ENCODE measurements around the gene CCL11. TPM values are rescaled to one million over a fixed set of nuclear protein-coding genes. Genes with fewer than 3 reads are reported as not detected.
A peak's percentile ranks its signal among the peaks of the same experiment; 100 is the strongest.

The CCL11 gene
- total RNA-seq, 2 donors from 2014 or later: not detected

DNA sequence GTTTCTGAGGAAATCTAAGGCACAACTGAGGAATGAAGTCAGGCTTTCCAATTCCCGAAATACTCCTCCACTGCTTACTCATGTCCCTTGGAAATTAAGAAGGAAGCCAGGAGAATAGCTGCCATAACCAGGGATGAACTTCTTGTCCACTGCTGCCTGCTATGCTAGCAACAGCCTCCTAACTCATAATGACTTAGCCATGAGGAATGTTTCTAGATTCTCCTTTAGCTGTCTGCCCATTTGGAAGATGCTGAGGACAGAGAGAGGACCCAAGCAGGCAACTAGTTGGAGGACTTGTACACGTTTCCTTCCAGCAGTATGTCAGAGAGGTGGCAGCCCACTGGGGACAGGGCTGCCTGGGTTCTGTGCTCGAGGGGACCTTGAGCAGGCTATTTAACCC, 31.4 kb upstream of the CCL11 start:
- DNase-seq (ENCODE audit: low spot score in 2 of 2) (no peak), ATAC-seq (no peak)
- Mint-ChIP-seq H3K36me3 (no peaks in the 10 kb centered on the region), H3K27ac (no peak overlapping the region), H3K9me3 (peaks cover 0 to 3% of the 10 kb centered on the region in 2 donors)

DNA sequence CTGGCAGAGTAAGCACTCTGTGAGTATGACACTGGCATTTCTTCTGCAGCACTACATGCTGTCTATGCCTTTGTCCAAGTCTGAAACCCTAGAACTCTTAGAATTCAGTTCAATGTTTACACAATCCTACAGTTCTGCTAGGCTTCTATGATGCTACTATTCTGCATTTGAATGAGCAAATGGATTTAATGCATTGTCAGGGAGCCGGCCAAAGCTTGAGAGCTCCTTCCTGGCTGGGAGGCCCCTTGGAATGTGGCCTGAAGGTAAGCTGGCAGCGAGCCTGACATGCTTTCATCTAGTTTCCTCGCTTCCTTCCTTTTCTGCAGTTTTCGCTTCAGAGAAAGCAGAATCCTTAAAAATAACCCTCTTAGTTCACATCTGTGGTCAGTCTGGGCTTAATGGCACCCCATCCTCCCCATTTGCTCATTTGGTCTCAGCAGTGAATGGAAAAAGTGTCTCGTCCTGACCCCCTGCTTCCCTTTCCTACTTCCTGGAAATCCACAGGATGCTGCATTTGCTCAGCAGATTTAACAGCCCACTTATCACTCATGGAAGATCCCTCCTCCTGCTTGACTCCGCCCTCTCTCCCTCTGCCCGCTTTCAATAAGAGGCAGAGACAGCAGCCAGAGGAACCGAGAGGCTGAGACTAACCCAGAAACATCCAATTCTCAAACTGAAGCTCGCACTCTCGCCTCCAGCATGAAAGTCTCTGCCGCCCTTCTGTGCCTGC, 30.7 kb upstream of the CCL11 start, which contains the start of gene CCL2:
Gene CCL2, plus strand, starts transcription at position 635 of the 730 bp plus-strand sequence. Its CDS starts 65 bp downstream, at position 700.
- ATAC-seq (no peak), DNase-seq (ENCODE audit: low spot score in 2 of 2) (no peak)
- H3K9me3 Mint-ChIP-seq: peaks cover 0 to 3% of the 10 kb centered on the region in 2 donors
- no peaks in the 10 kb centered on the region for H3K36me3 Mint-ChIP-seq
- no peak within 1 kb of the TSS for H3K27ac Mint-ChIP-seq

DNA sequence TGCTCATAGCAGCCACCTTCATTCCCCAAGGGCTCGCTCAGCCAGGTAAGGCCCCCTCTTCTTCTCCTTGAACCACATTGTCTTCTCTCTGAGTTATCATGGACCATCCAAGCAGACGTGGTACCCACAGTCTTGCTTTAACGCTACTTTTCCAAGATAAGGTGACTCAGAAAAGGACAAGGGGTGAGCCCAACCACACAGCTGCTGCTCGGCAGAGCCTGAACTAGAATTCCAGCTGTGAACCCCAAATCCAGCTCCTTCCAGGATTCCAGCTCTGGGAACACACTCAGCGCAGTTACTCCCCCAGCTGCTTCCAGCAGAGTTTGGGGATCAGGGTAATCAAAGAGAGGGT, 30.2 kb upstream of the CCL11 start:
- ATAC-seq (no peak), DNase-seq (ENCODE audit: low spot score in 2 of 2) (no peak)
- Mint-ChIP-seq H3K36me3 (no peaks in the 10 kb centered on the region), H3K9me3 (peaks cover 0 to 3% of the 10 kb centered on the region in 2 donors), H3K27ac (no peak overlapping the region)

DNA sequence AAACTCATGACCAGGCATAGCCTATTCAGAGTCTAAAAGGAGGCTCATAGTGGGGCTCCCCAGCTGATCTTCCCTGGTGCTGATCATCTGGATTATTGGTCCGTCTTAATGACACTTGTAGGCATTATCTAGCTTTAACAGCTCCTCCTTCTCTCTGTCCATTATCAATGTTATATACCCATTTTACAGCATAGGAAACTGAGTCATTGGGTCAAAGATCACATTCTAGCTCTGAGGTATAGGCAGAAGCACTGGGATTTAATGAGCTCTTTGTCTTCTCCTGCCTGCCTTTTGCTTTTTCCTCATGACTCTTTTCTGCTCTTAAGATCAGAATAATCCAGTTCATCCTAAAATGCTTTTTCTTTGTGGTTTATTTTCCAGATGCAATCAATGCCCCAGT, 29.7 kb upstream of the CCL11 start:
- H3K9me3 Mint-ChIP-seq: peaks cover 0 to 3% of the 10 kb centered on the region in 2 donors
- DNase-seq (ENCODE audit: low spot score in 2 of 2): no peak
- no peak for ATAC-seq
- H3K27ac Mint-ChIP-seq: no peak overlapping the region
- H3K36me3 Mint-ChIP-seq: no peaks in the 10 kb centered on the region

DNA sequence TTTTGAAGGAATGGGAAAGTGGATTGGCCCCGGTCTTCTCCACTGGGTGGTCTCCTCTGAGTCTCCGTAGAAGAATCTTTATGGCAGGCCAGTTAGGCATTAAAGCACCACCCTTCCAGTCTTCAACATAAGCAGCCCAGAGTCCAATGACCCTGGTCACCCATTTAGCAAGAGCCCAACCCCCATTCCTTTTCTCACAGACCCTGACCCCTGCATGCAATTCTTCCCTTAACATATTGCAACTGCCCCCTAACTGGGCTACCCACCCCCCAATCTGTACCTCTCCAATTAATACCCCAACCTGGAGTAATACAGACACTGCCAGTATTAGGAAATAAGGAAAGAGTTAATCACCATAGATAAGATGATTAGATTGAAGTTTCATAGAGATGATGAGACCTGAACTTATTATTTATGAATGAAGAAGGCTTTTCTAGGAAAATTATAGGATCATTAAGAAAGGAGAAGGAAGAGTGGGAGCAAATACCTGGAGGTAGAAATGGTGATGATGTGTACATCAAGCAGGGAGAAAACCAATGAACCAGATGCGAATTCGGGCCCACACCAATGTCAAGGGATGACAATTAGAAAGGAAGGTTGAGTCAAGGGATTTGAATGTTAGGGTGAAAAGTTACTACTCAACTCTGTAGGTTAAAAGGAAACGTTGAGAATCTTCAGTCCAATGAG, 28.1 kb upstream of the CCL11 start:
- ATAC-seq (no peak), DNase-seq (ENCODE audit: low spot score in 2 of 2) (no peak)
- Mint-ChIP-seq H3K9me3 (peaks cover 0 to 3% of the 10 kb centered on the region in 2 donors), H3K27ac (no peak overlapping the region), H3K36me3 (no peaks in the 10 kb centered on the region)

DNA sequence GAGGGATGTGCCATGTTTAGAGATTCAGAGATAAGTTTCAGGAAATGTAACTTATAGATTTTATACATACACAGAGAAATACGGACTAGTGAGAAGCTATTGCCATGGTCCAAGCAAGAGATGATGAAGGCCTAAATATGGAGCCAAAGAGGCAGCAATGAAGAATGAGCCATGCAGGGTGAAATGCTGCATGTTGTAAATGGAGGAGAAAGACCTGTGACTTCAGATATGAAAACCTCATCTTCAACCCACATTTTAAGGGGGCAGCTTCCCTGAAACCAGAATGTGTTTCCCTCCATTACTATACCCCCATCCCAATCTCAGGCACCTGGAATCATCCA, 27.6 kb upstream of the CCL11 start:
- Mint-ChIP-seq H3K9me3 (peaks cover 0 to 3% of the 10 kb centered on the region in 2 donors), H3K27ac (no peak overlapping the region), H3K36me3 (no peaks in the 10 kb centered on the region)
- DNase-seq (ENCODE audit: low spot score in 2 of 2): no peak
- no peak for ATAC-seq

DNA sequence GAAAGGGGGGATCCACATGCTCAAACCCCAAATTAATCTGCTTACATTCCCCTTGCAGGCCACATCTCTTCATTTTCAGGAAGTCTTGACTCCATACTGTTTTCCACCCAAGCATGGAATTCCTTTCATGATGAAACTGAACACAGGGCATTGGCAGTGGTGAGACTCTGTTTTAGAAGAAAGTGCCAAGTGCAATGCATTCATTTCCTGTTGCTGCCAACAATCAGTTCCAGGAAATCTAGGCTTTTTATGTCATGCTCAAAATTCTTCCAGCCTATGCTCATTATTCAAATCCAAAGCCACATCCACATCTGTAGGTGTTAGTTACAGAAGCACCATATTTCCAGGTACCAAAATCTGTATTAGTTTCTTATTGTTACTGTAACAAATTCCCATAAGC, 26.4 kb upstream of the CCL11 start:
- Mint-ChIP-seq H3K36me3 (no peaks in the 10 kb centered on the region), H3K9me3 (peaks cover 0 to 3% of the 10 kb centered on the region in 2 donors), H3K27ac (no peak overlapping the region)
- no peak for DNase-seq (ENCODE audit: low spot score in 2 of 2)
- ATAC-seq: no peak

DNA sequence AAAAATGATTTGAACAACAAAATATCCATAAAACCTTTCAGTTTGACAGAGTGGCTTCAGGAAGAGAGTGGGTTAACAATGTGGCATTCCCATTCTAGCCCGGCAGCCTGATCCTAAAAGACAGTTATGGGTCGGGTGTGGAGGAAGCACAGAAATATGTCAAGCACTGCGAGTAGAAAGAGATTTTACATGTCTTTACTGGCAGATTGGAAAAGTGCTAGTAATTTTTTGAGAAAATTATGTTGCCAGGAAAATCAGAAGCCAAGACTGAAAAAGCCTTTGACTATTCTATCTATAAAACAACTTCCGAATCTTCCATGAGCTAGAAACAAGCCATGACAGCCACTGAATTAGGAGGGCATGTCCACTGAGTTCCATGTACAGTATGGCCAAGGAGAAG, 24.7 kb upstream of the CCL11 start:
- peaks cover 0 to 3% of the 10 kb centered on the region in 2 donors for H3K9me3 Mint-ChIP-seq
- H3K27ac Mint-ChIP-seq: no peak overlapping the region
- DNase-seq (ENCODE audit: low spot score in 2 of 2) (no peak), ATAC-seq (no peak)
- H3K36me3 Mint-ChIP-seq: no peaks in the 10 kb centered on the region

DNA sequence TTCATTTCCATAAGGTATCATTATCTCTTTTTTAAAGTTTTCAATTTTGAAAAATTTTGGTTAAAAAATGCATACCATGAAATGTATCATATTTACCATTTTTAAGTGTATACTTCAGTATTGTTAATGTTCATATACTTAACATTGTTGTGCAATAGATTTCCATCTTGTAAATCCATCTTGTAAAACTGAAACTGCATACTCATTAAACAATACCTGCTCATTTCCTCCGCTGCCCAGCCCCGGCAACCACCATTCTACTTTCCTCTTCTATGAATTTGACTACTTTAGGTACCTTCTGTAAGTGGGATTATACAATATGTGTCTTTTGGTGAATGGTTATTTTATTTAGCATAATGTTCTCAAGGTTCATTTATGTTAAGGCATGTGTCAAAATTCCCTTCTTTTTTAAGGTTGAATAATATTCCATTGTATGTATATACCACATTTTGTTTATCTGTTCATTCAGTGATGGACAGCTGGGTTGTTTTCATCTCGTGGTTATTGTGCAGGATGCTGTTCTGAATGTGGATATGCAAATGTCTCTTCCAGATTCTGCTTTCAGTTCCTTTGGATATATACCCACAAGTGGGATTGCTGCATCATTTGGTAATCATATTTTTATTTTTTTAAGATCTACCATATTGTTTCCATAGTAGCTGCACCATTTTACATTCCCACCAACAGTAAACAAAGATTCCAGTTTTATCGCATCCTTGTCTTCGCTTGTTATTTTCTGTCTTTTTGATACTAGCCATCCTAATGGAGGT, 23.8 kb upstream of the CCL11 start:
- DNase-seq (ENCODE audit: low spot score in 2 of 2) (no peak), ATAC-seq (peak in 1 of 2 donors; percentile 57)
- Mint-ChIP-seq H3K27ac (no peak overlapping the region), H3K36me3 (no peaks in the 10 kb centered on the region), H3K9me3 (peaks cover 0 to 3% of the 10 kb centered on the region in 2 donors)

DNA sequence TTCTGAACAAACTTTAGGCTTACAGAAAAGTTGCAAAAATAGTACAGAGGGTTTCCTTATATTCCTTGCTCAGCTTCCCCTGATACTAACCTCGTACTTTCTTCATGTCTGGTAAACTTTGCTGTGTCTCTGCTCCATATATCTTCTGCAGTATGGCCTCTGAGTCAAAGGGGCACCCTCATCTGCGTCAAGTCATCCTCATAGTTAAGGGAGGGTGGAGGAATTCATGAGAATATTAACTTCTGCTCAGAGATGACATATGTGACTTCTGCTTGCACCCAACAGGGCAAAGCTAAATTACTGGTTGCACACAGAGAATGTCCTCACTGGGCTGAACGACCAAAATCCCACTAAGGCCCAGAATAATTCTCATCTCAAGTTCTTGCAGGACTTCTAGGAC, 19.8 kb upstream of the CCL11 start:
- no peak overlapping the region for H3K27ac Mint-ChIP-seq
- DNase-seq (ENCODE audit: low spot score in 2 of 2) (no peak), ATAC-seq (no peak)

DNA sequence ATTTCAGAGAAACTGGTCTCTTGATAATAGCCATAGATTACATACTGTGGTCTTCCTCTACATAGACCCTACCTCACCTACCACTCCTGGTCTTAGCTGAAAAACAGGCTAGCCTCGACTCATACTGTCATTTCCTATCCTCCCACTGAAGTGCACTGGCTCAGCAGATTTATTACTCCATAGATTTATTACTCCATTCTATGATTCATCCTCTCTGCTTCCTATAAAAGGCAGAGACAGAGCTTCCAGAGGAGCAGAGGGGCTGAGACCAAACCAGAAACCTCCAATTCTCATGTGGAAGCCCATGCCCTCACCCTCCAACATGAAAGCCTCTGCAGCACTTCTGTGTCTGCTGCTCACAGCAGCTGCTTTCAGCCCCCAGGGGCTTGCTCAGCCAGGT, 15.6 kb upstream of the CCL11 start, which contains the start of gene CCL7:
Gene CCL7, plus strand, starts transcription at position 253 of the 400 bp plus-strand sequence. Its CDS starts 70 bp downstream, at position 323.
- Mint-ChIP-seq H3K9me3 (no peaks in the 10 kb centered on the region), H3K36me3 (no peaks in the 10 kb centered on the region), H3K27ac (no peak within 1 kb of the TSS)
- DNase-seq (ENCODE audit: low spot score in 2 of 2) (no peak), ATAC-seq (no peak)

More for the DNA sequence above, 19.8 kb upstream of the CCL11 start:
- H3K36me3 Mint-ChIP-seq: no peaks in the 10 kb centered on the region
- no peaks in the 10 kb centered on the region for H3K9me3 Mint-ChIP-seq

DNA sequence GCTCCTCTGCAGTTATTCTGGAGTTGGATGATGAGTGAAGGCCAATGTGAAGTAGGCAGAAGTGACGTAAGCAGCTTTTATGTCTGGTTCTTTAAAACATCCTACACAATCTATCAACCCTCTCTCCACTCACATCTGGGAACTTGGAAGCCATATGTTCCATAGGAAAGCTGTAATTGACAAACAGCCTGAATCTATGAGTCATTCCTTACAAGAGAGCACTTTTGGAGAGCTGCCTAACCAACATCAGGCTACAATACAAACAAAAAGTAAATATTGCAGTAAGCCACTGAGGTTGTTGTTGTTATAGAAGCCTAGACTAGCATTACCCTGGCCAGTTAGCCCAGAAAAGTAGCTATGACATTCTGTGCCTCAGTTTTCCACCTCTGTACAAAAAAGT, 9.7 kb upstream of the CCL11 start:
- H3K36me3 Mint-ChIP-seq: no peaks in the 10 kb centered on the region
- H3K27ac Mint-ChIP-seq: no peak overlapping the region
- ATAC-seq: no peak
- DNase-seq (ENCODE audit: low spot score in 2 of 2): no peak
- no peaks in the 10 kb centered on the region for H3K9me3 Mint-ChIP-seq

DNA sequence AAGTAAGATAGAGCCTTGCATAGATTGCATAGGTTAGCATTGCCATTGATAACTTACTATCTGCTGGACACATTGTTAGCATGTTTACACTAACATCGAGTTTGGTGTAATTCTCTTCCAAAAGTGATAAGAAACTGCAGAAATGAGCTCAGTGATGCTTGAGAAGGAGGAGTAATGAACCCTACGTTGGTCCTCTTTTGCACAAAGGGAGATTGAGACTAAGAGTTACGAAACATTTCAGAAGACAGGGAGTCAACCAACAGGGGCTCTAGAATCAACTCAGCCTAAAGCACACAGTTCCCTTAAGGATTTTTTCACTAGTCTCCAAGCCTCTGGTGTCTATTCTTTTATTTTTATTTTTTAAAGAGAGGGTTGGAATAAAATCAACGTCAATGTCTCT, 8.7 kb upstream of the CCL11 start:
- H3K27ac Mint-ChIP-seq: no peak overlapping the region
- DNase-seq (ENCODE audit: low spot score in 2 of 2): no peak
- H3K36me3 Mint-ChIP-seq: no peaks in the 10 kb centered on the region
- H3K9me3 Mint-ChIP-seq: no peaks in the 10 kb centered on the region
- no peak for ATAC-seq

DNA sequence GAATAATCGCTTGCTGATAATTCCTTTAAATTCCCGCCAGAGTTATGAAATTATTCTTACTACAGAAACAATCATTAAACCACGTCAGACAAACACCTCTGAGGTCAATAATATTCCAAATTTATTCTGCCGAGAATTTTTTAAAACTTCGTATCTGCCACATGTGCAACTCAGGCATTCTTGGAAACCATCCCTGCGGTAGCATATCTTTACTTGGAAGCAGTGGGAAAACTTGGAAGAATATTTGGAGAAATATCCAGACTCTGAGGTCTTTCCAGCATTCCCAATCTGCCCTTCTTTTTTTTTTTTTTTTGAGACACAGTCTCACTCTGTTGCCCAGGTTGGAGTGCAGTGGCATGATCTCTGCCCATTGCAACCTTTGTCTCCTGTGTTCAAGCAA, 2.0 kb upstream of the CCL11 start:
- Mint-ChIP-seq H3K36me3 (no peaks in the 10 kb centered on the region), H3K9me3 (no peaks in the 10 kb centered on the region), H3K27ac (no peak overlapping the region)
- DNase-seq (ENCODE audit: low spot score in 2 of 2): no peak
- ATAC-seq: no peak

DNA sequence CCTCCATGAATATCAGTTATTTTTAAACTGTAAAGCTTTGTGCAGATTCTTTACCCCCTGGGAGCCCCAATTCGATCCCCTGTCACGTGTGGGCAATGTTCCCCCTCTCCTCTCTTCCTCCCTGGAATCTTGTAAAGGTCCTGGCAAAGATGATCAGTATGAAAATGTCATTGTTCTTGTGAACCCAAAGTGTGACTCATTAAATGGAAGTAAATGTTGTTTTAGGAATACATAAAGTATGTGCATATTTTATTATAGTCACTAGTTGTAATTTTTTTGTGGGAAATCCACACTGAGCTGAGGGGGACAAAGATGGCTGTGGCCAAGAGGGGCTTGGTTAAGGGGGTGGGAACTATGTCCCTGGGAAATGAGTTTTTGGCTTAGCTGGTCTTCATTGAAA, 2.3 kb downstream of the CCL11 start:
- Mint-ChIP-seq H3K27ac (no peak overlapping the region), H3K36me3 (no peaks in the 10 kb centered on the region), H3K9me3 (peaks cover 0 to 4% of the 10 kb centered on the region in 2 donors)
- no peak for ATAC-seq
- no peak for DNase-seq (ENCODE audit: low spot score in 2 of 2)

DNA sequence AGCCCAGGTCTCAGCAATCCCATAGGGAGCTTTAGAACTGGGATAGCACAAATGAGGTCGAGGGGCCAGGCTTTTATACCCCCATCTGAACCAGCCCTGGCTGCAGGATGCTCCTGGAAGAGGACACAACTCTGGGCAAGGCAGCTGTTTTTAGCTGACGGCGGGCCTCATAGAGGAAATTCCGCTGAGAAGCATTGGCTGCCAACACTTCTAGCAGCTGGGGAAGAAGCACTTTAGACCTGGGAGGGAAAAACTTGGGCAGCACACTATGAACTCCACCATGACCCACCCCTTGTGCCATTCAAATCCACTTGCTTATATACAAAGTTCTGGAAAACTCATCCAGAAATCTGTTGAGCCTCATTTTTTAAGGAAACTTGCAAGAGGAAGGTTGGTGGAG, 5.0 kb downstream of the CCL11 start:
- H3K9me3 Mint-ChIP-seq: peaks cover 0 to 4% of the 10 kb centered on the region in 2 donors
- no peak for DNase-seq (ENCODE audit: low spot score in 2 of 2)
- H3K36me3 Mint-ChIP-seq: no peaks in the 10 kb centered on the region
- no peak for ATAC-seq
- H3K27ac Mint-ChIP-seq: no peak overlapping the region

DNA sequence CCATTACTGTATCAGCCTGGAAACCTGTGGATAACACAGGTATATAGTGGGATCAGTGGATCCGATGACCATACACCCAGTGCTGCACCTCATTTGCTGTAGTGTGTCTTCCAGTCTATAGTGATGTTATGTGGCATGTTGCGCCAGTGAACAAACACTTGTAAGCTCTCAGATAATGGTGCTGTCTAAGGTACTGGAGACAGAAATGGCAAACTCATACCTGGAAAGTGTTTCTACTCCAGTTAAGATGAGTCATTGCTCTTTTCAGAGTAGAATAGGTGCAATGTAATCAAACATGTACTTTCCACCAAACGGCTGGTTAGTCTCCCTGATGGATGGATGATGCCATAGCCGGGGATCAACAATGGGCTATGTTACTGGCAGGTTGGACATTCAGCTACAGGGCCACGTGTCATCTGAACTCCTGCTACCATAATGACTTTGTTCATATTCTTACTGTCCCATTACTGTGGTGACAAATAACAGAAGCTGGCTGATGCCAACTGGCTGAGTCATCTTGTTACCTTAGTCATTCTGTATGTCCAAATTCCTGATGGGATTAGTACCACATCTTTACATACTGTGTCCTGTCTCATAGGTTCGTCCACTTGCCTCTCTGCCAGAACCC, 6.3 kb downstream of the CCL11 start:
- Mint-ChIP-seq H3K36me3 (no peaks in the 10 kb centered on the region), H3K27ac (no peak overlapping the region), H3K9me3 (peaks cover 0 to 4% of the 10 kb centered on the region in 2 donors)
- DNase-seq (ENCODE audit: low spot score in 2 of 2): no peak
- peak; percentile 56 to 85 for ATAC-seq

Measured in activated naive CD4-positive, alpha-beta T cell treated with anti-CD3 and anti-CD28 coated beads, Interleukin-2, amount 50 U/mL, for 72 hours (primary cell).